Liver (tissue), 9 donors: ENCODE results near the gene FXYD7. TPM values are rescaled to one million over a fixed set of nuclear protein-coding genes. Genes with fewer than 3 reads are reported as not detected.

ENCODE experiments used
- DNase-seq: peaks from one replicate; pipeline ENCODE4 v3.0.0-alpha.2; 2017; ENCODE audit warnings: low spot score
- H3K27ac ChIP-seq, 2 donors: one replicate each; pipeline ENCODE4 v1.7.0; 2013; ENCODE audit warnings: inconsistent platforms in 2 of 2, low read length in 2 of 2, control low read depth in 1 of 2, low read depth in 1 of 2, mild to moderate bottlenecking in 1 of 2
- H3K27me3 ChIP-seq, 4 donors: one replicate each; pipeline versions ENCODE4 v1.6.1 to v1.7.0; 2013; ENCODE audit warnings: low read length in 3 of 4, inconsistent platforms in 1 of 4, mild to moderate bottlenecking in 1 of 4, moderate library complexity in 1 of 4; ENCODE audit not compliant: control insufficient read depth in 4 of 4, insufficient read depth in 4 of 4
- H3K36me3 ChIP-seq, 4 donors: one replicate each; pipeline versions ENCODE4 v1.6.1 to v1.7.0; 2013; ENCODE audit warnings: low read length in 3 of 4, mild to moderate bottlenecking in 3 of 4, low read depth in 1 of 4, moderate library complexity in 1 of 4; ENCODE audit not compliant: control insufficient read depth in 4 of 4, insufficient read depth in 3 of 4
- H3K4me1 ChIP-seq, 4 donors: one replicate each; pipeline versions ENCODE4 v1.6.1 to v1.7.0; 2013; ENCODE audit warnings: low read length in 3 of 4, mild to moderate bottlenecking in 3 of 4, moderate library complexity in 1 of 4; ENCODE audit not compliant: control insufficient read depth in 4 of 4, insufficient read depth in 4 of 4
- H3K4me3 ChIP-seq, 3 donors: one replicate each; pipeline versions ENCODE4 v1.6.1 to v1.7.0; 2013; ENCODE audit warnings: low read length in 3 of 3, control low read depth in 1 of 3, low read depth in 1 of 3, mild to moderate bottlenecking in 1 of 3
- H3K9ac ChIP-seq, 2 donors: one replicate each; pipeline ENCODE4 v1.7.0; 2013; ENCODE audit warnings: low read length in 2 of 2, mild to moderate bottlenecking in 2 of 2, moderate library complexity in 2 of 2, control low read depth in 1 of 2, low read depth in 1 of 2
- H3K9me3 ChIP-seq, 4 donors: one replicate each; pipeline versions ENCODE4 v1.6.1 to v1.7.0; 2013; ENCODE audit warnings: low read length in 3 of 4; ENCODE audit not compliant: control insufficient read depth in 4 of 4
- ATF3 ChIP-seq: IDR thresholded peaks from 2 replicates; pipeline ENCODE4 v1.6.1; 2016; ENCODE audit warnings: antibody characterized with exemption
- CTCF ChIP-seq: fragments of 150-350 bp; IDR thresholded peaks from 2 replicates; pipeline ENCODE4 v1.5.1; 2017; ENCODE audit warnings: improper control_type of control experiment, low read depth, low read length; ENCODE audit not compliant: missing input control
- EGR1 ChIP-seq, 2 donors: IDR thresholded peaks; 2 replicates each; pipeline ENCODE4 v1.6.1; 2016 to 2018; ENCODE audit warnings: antibody characterized with exemption in 2 of 2, low read depth in 2 of 2
- FOXA1 ChIP-seq: IDR thresholded peaks from 2 replicates; pipeline ENCODE4 v1.6.1; 2016; ENCODE audit warnings: antibody characterized with exemption
- FOXA2 ChIP-seq: IDR thresholded peaks from 2 replicates; pipeline ENCODE4 v1.6.1; 2016; ENCODE audit warnings: antibody characterized with exemption
- GABPA ChIP-seq, 2 donors: IDR thresholded peaks in 1 of 2; conservative IDR thresholded peaks in 1 of 2; 2 replicates each; pipeline ENCODE4 v1.6.1; 2016; ENCODE audit warnings: antibody characterized with exemption in 2 of 2, mild to moderate bottlenecking in 1 of 2, moderate library complexity in 1 of 2
- HNF4A ChIP-seq, 2 donors: conservative IDR thresholded peaks; 2 replicates each; pipeline ENCODE4 v1.6.1; 2016; ENCODE audit warnings: antibody characterized with exemption in 2 of 2, mild to moderate bottlenecking in 2 of 2
- HNF4G ChIP-seq: IDR thresholded peaks from 2 replicates; pipeline ENCODE4 v1.6.1; 2016; ENCODE audit warnings: antibody characterized with exemption
- JUND ChIP-seq, 2 donors: IDR thresholded peaks; 2 replicates each; pipeline ENCODE4 v1.6.1; 2016; ENCODE audit warnings: antibody characterized with exemption in 2 of 2
- MAX ChIP-seq: IDR thresholded peaks from 2 replicates; pipeline ENCODE4 v1.6.1; 2016; ENCODE audit warnings: antibody characterized with exemption
- NR2F2 ChIP-seq: IDR thresholded peaks from 2 replicates; pipeline ENCODE4 v1.6.1; 2016; ENCODE audit warnings: antibody characterized with exemption
- RAD21 ChIP-seq, 2 donors: IDR thresholded peaks; 2 replicates each; pipeline ENCODE4 v1.6.1; 2016; ENCODE audit warnings: antibody characterized with exemption in 2 of 2, mild to moderate bottlenecking in 2 of 2
- REST ChIP-seq: IDR thresholded peaks from 2 replicates; pipeline ENCODE4 v1.6.1; 2016; ENCODE audit warnings: antibody characterized with exemption, mild to moderate bottlenecking
- SP1 ChIP-seq: IDR thresholded peaks from 2 replicates; pipeline ENCODE4 v1.6.1; 2018; ENCODE audit warnings: antibody characterized with exemption, mild to moderate bottlenecking
- TAF1 ChIP-seq: conservative IDR thresholded peaks from 2 replicates; pipeline ENCODE4 v1.6.1; 2016; ENCODE audit warnings: antibody characterized with exemption, mild to moderate bottlenecking
- YY1 ChIP-seq: IDR thresholded peaks from 2 replicates; pipeline ENCODE4 v1.6.1; 2016; ENCODE audit warnings: antibody characterized with exemption, mild to moderate bottlenecking
- ZBTB33 ChIP-seq: IDR thresholded peaks from 2 replicates; pipeline ENCODE4 v1.6.1; 2016; ENCODE audit warnings: antibody characterized with exemption
- WGBS: extraction: QIAGEN DNeasy Blood & Tissue Kit; methylation state at CpG from one replicate; pipeline ENCODE4 v1.1.7; 2013; 5-methylcytosine and 5-hydroxymethylcytosine counted together
- polyA plus RNA-seq, 2 donors: library from polyadenylated mRNA; stranded (reverse) in 1 of 2; unstranded in 1 of 2; fragments of 200-250 nt in 1 of 2; fragments of >200 nt in 1 of 2; fragmentation: Nextera tagmentation in 1 of 2; extraction: Ambion mirVana in 1 of 2; gene quantifications; one replicate each; pipeline versions ENCODE4 v1.2.1 to v1.2.3, GENCODE V29; 2013 to 2015
- total RNA-seq, 2 donors: library from RNA; depleted of rRNA; stranded (reverse); fragments of >200 nt; gene quantifications; one replicate each; pipeline ENCODE4 v1.2.3, GENCODE V29; 2014
- donor health status: healthy.
- donor health status: healthy.
- donor health status: healthy.
- donor health status: healthy.
- donor health status: healthy.

Gene FXYD7
- total and polyA plus RNA-seq, 4 donors: 0.08 to 0.09 TPM; not detected in 2

GRCh38 chr19:35125749-35126623, 17.1 kb upstream of the FXYD7 start:
- H3K27ac ChIP-seq: no peak overlapping the region
- DNase-seq: no peak
- H3K4me1 ChIP-seq: peaks cover 4 to 15% (median 11%) of the 10 kb centered on the region in 4 donors
- H3K9ac ChIP-seq: no peak overlapping the region
- 93% methylated on average over 35 of the region's 35 CpGs for WGBS
- no peaks in the 10 kb centered on the region for H3K9me3 ChIP-seq
- H3K36me3 ChIP-seq: no peaks in the 10 kb centered on the region
- no peaks in the 10 kb centered on the region for H3K27me3 ChIP-seq
- H3K4me3 ChIP-seq: no peak overlapping the region
- no peak for TF ChIP-seq FOXA2
- no peak for TF ChIP-seq MAX
- no peak for TF ChIP-seq HNF4G
- TF ChIP-seq SP1: no peak
- no peak for TF ChIP-seq RAD21 (IDR thresholded peaks at IDR 0.05)
- no peak for TF ChIP-seq CTCF
- TF ChIP-seq EGR1 (IDR thresholded peaks at IDR 0.05; ENCODE audit: low read depth in 2 of 2): no peak
- no peak for TF ChIP-seq TAF1
- TF ChIP-seq JUND (IDR thresholded peaks at IDR 0.05): no peak
- no peak for TF ChIP-seq YY1
- no peak for TF ChIP-seq ZBTB33
- TF ChIP-seq HNF4A (conservative IDR thresholded peaks at IDR 0.05): no peak
- no peak for TF ChIP-seq NR2F2
- TF ChIP-seq ATF3: no peak
- TF ChIP-seq REST: no peak
- no peak for TF ChIP-seq FOXA1
- no peak for TF ChIP-seq GABPA (IDR thresholded peaks at IDR 0.05 in 1 of 2, conservative IDR thresholded peaks at IDR 0.05 in 1 of 2)
